ENCODE measurements around the gene UCKL1.

UCKL1 gene

GRCh38 chr20:63958964-63959698, 2.9 kb upstream of the UCKL1 start:
- DNase-seq: no peak

DNA sequence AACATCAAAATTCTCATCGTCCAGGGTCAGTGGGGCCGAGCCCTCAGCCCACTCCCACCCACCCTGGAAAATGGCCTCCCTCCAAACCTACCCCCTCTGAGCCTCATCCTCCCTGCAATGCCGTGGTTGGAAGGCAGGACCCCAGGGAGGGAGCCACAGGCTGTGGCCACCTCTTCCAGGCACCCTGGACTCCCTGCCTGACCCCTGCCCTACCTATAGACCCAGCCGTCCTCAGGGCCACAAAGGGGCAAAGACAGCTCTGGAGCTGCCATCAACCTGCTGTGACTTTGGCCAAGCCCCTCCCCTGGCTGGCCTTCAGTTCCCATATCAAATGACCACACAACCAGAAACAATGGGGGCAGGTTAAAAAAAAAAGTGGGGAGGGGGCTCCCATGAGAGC, 2.3 kb upstream of the UCKL1 start:
- no peak for DNase-seq

GRCh38 chr20:63957690-63958441, 1.6 kb upstream of the UCKL1 start:
- peak; percentile 88 for DNase-seq

GRCh38 chr20:63957004-63957689, 931 bp upstream of the UCKL1 start:
- peak; percentile 82 for DNase-seq

DNA sequence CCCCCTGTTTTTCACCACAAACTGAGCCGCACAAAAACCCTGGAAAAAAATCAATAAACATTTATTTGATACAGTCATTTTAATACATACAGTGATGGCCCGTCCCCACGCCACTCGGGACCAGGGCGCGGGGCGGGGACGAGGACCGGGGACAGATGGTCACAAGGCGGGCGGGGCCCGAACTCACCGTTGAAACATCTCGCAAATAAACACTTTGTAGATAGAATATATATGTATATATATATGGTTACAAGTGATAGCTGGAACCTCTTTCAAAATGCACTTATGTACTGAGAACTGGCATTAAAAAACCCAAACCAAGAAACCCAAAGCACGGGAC, 418 bp upstream of the UCKL1 start:
- no peak for DNase-seq

GRCh38 chr20:63955281-63955826, 862 bp downstream of the UCKL1 start:
- no peak for DNase-seq

DNA sequence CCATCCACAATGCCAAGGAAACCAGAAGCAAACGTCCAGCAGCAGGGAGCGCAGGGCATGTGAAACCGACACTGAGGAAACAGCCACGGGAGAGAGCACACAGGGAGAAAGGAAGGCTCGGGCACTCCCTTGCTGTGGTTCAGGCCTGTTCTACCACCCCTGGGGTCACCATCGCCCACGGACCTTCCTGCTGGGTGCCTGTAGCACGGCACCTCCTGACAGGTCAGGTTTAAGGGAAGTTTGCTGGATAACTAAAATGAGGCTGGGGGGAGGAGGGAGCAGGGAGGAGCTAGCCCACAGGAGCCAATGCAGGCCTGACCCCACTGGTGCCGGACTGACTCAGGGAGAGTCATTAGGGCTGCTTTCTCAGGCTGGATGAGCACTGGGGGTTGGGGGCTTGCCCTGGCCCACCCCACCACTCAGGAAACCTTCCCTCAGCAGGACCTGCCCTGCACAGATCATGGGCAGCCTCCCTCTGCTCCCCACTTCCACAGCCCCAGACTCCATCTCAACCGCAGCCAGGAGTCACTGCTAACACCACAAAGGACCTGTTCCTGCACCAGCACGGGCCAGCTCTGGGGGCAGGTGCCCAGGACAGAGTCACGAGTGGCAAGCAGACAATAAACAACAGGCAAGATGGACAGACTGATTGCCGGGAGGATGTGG, 2.3 kb downstream of the UCKL1 start:
- DNase-seq: no peak

- no peak for DNase-seq
Measured at GRCh38 chr20:63952769-63953168, 3.4 kb downstream of the UCKL1 start.

DNA sequence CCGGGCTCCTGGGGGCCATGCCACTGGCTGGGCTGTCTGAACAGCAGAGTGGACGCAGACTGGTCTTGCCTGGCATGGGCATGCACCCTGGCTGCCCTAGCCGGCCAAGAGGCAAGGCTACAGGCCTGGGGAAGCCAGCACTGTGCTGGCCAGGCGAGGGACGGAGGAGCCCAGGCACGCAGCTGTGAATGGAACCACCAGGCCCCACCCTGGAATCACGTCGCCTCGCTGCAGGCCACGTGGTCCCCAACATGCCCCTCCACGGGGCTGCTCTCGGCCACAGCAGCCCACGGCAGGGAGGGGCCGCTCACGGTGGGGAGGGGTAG, 4.0 kb downstream of the UCKL1 start:
- no peak for DNase-seq

- DNase-seq: no peak
Measured at GRCh38 chr20:63951398-63952209, 4.6 kb downstream of the UCKL1 start.

DNA sequence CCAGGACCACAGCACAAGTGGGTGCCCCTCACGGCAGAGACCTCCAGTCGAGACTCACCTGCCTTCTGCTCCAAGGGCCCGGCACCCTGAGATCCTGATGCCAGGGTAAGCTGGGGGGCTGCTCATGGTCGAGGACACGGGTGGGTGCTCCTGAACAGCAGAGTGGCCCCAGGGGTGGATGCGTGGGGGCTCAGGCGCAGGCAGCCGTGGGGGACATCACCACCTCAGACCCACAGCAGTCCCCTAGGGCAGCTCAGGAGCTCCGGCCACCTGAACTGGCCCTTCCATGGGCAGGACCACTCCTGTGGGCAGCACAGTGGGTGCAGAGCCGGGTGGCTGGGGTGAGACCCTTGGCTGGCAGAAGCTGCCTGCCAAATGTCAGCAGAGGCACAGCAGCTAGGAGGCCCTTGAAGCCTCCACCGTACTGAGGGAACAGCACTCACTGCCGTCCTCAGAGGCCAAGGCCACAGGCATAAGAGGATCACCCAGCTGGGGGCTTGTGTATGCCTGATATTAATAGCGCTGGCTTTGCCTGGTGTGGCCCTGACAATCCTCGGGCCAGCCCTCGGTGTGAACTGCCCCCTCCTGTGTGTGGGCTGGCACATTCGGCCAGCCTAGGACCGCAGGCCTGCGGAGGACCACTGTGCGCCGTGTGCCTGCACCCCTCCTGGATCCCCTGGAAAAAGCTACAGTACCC, 5.4 kb downstream of the UCKL1 start:
- no peak for DNase-seq

GRCh38 chr20:63947638-63948456, 8.4 kb downstream of the UCKL1 start:
- no peak for DNase-seq

DNA sequence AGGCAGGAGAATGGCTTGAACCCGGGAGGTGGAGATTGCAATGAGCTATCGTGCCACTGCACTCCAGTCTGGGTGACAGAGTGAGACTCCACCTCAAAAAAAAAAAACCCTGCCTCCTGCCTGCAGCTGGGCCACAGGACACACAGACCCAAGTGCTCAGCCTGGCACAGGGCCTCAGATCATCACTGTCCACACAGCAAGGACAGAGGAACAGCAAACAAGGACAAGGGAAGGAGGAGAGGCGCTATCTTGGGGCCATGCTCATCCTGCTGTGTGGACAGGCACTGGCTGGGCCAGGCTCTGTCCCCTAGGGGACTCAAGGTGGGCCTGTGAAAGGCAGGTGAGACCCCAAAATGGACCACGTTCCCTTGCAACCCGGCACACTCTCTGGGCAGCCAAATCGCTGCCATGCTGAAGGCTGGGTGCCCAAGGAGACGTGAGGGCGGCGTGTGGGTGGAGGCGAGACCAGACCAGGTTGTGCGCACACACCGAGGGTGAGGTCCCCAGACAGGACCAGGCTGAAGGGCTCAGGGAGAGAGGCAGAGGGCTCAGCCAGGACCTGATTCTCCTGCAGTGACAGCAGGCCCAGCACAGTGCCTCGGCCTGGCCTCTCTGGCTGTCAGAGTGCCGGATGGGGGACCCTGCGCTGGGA, 9.1 kb downstream of the UCKL1 start:
- no peak for DNase-seq

GRCh38 chr20:63945921-63946920, 10.0 kb downstream of the UCKL1 start:
- DNase-seq: no peak

- DNase-seq: no peak
Measured at GRCh38 chr20:63945031-63945658, 11.1 kb downstream of the UCKL1 start.

- no peak for DNase-seq
Measured at GRCh38 chr20:63944078-63944941, 11.9 kb downstream of the UCKL1 start.

- DNase-seq: no peak
Measured at GRCh38 chr20:63943808-63944077, 12.5 kb downstream of the UCKL1 start.

Measured in NCI-H2029 (cell line).